Left ventricle myocardium superior (tissue), 1 donor: Measurements from ENCODE around the gene C16orf86. TPM values are rescaled to one million over a fixed set of nuclear protein-coding genes. Genes with fewer than 3 reads are reported as not detected.
A peak's percentile ranks its signal among the peaks of the same experiment; 100 is the strongest.

Experiments
- ATAC-seq: fragments of 200-7000 bp; cut with Tn5 transposase; one replicate; pipeline ENCODE4 v1.9.1; 2020; ENCODE audit warnings: mild to moderate bottlenecking, moderate library complexity
- DNase-seq: peaks from one replicate; pipeline ENCODE4 v3.0.0-alpha.2; 2020
- intact Hi-C: fragments of 100-400 bp; cut with micrococcal nuclease; formaldehyde crosslinking; loops from one replicate; pipeline ENCODE4 v1.11.0; 2022
- long read RNA-seq: library from polyadenylated mRNA; unstranded; transcript quantifications from one replicate; pipeline ENCODE4 v2.0.0, GENCODE V29; 2021
- total RNA-seq: library from RNA; stranded (reverse); fragmentation: NEBNext Ultra II Directional; extraction: Animal tissue kit (Norgen Biotek cat#: 25700); gene quantifications from one replicate; pipeline ENCODE4 v1.2.1, GENCODE V29; 2021
- donor health status: DM: no; HTN: yes; CAD: no; lungs with severe emphysema.

The C16orf86 gene
- 2.2 TPM for total RNA-seq
- long read RNA-seq, partial matches to known transcripts: 1 of 4 reads
- long read RNA-seq, other reads (novel, unspliced or antisense): 0 of 4 reads

GRCh38 chr16:67666559-67667452 lies at the start of gene C16orf86, which contains the start of gene ENKD1:
C16orf86 (plus strand) TSS chr16:67666814; CDS start chr16:67666971, 157 bp downstream.
ENKD1 (minus strand) TSS chr16:67666750; CDS start chr16:67666442, 308 bp downstream.
- intact Hi-C loops: loop anchor here (5.0 kb wide), 1 partner anchor 105 kb away; the partner anchor contains the start of gene CTCF
- peak; percentile 92 for DNase-seq
- ATAC-seq: peak; percentile 80

GRCh38 chr16:67628216-67628615 lies 38.4 kb upstream of the C16orf86 start:
- no peak for DNase-seq
- ATAC-seq: no peak
- intact Hi-C loops: no loop called here

DNA sequence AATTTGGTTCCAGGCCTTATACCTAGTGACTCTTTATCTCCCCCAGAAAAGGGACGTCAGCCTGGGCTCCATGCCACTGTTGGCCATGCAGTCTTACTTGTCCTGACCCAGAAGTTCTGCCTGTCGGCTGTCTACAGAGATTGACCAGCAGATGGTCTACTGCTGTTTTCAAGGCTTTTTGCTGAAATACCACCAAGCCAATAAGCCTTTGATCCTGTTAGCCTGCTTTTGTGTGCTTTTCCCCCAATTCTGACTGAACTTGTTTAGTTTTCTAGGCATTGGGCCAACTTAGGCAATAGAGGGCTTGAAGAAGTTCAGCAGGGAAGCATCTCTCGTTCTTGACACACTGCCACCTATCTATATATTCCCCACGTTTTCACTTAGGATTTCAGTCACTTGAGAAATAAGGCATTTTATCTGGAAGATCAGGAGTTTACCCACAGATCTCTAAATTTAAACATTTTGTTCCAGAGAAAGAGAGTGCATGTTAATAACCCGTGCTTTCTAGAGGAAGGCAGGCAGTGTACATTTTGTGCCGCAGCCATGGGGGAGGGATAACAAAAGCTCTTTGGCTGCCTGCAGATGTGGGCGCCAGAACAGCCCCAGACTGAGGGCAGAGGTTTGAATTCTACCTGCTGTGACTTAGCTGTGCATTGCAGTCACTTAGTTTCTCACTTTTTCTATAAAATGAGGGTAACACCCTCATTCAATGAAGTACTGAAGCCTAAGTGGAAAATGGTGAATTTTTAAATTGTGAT lies 34.0 kb upstream of the C16orf86 start:
- DNase-seq: peak; percentile 75
- ATAC-seq: peak; percentile 89
- intact Hi-C loops: no loop called here

- intact Hi-C loops: no loop called here
- ATAC-seq (no peak), DNase-seq (no peak)
These were observed 29.9 kb upstream of the C16orf86 start for GRCh38 chr16:67636713-67637112.

DNA sequence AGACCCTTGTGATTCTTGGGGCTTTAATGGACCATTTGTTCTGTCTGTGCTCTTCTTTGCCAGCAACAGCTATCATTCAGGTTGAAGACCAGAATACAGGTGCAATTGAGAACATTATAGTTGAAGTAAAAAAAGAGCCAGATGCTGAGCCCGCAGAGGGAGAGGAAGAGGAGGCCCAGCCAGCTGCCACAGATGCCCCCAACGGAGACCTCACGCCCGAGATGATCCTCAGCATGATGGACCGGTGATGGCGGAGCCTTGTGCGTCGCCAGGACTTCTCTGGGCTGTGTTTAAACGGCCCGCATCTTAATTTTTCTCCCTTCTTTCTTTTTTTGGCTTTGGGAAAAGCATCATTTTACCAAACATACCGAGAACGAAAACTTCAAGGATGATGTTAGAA lies 29.0 kb upstream of the C16orf86 start:
- ATAC-seq: no peak
- intact Hi-C loops: no loop called here
- DNase-seq: no peak

- DNase-seq (peak; percentile 85), ATAC-seq (peak; percentile 93)
- intact Hi-C loops: no loop called here
These were observed 24.6 kb upstream of the C16orf86 start for GRCh38 chr16:67641779-67642708.

GRCh38 chr16:67644038-67644437 lies 22.6 kb upstream of the C16orf86 start:
- intact Hi-C loops: no loop called here
- no peak for ATAC-seq

GRCh38 chr16:67645397-67646121 lies 21.1 kb upstream of the C16orf86 start:
- intact Hi-C loops: no loop called here
- no peak for DNase-seq
- ATAC-seq: no peak

More at GRCh38 chr16:67644038-67644437, 22.6 kb upstream of the C16orf86 start:
- DNase-seq: no peak

GRCh38 chr16:67647111-67647651 lies 19.4 kb upstream of the C16orf86 start:
- intact Hi-C loops: no loop called here
- DNase-seq: no peak
- no peak for ATAC-seq

DNA sequence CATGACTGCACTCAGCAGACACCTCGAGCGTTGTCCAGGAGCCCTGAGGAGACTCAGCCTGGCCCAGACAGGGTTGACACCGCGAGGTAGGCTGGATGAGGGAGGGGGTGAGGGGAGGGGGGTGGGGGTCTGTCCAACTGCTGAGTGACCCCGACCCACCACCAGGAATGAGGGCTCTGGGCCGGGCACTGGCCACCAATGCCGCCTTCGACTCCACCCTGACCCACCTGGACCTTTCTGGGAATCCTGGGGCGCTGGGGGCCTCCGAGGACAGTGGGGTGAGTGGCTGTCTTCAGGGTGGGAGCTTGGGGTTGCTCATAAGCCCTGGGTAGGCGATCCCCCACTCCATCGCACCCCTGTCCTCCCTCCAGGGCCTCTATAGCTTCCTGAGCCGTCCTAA lies 18.9 kb upstream of the C16orf86 start:
- no peak for DNase-seq
- intact Hi-C loops: no loop called here
- ATAC-seq: no peak

GRCh38 chr16:67648088-67648763 lies 18.4 kb upstream of the C16orf86 start:
- no peak for ATAC-seq
- no peak for DNase-seq
- intact Hi-C loops: no loop called here

- intact Hi-C loops: no loop called here
- DNase-seq (no peak), ATAC-seq (no peak)
These were observed 17.7 kb upstream of the C16orf86 start for GRCh38 chr16:67648764-67649407.

GRCh38 chr16:67649494-67649931 lies 17.1 kb upstream of the C16orf86 start:
- ATAC-seq (peak; percentile 50), DNase-seq (peak; percentile 53)
- intact Hi-C loops: no loop called here

- no peak for ATAC-seq
- DNase-seq: no peak
- intact Hi-C loops: no loop called here
These were observed 16.6 kb upstream of the C16orf86 start for GRCh38 chr16:67650023-67650422.

DNA sequence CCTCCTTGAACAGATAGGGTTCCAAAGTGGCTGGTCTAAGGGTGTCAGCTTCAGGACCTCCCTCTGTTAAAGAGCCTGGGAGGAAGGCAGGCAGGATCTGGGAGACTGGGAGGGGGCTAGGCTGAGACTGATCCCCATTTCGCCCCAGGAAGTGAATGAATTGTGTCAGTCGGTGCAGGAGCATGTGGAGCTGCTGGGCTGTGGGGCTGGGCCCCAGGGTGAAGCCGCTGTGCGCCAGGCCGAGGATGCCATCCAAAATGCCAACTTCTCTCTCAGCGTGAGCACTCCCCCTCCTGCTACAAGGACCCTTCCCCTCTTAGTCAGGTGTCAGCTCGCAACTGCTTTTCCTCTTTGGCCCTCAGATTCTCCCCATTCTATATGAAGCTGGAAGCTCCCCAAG lies 15.6 kb upstream of the C16orf86 start:
- ATAC-seq (no peak), DNase-seq (no peak)
- intact Hi-C loops: no loop called here

DNA sequence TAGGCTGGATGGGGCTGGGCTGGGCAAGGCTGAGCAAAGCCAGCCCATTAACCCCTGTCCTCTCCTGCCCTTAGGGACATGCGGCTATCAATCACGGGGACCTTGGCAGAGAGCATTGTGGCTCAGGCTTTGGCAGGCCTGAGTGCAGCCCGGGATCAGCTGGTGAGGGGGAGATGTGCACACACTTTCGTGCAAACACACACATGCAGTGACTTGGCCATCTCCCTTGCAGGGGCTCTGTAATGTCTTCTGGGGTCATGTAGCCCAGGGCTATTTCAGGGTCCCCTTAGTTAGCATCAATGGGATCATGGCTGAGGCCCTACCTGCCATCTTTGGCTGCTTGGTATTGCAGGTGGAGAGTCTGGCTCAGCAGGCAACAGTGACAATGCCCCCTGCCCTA lies 14.8 kb upstream of the C16orf86 start:
- DNase-seq (no peak), ATAC-seq (no peak)
- intact Hi-C loops: no loop called here

- DNase-seq (no peak), ATAC-seq (peak; percentile 26)
- intact Hi-C loops: no loop called here
These were observed 14.0 kb upstream of the C16orf86 start for GRCh38 chr16:67652578-67653127.
